ENCODE measurements around the gene TNS3. TPM values are rescaled to one million over a fixed set of nuclear protein-coding genes. Genes with fewer than 3 reads are reported as not detected.

Gene TNS3
- total RNA-seq, 1 experiment from 2014 or later = 9.5 TPM

GRCh38 chr7:47511699-47512370 is 70.1 kb downstream of the TNS3 start:
- Histone ChIP-seq H3K14ac (ENCODE audit: insufficient read depth, low read length) (no peak overlapping the region; the same call in 1 of the 2 replicates), H2BK5ac (ENCODE audit: insufficient read length, low read length) (no peak overlapping the region), H4K8ac (replicated peaks; ENCODE audit: insufficient read length, low read depth, low read length) (no peak overlapping the region), H3K9me3 (ENCODE audit: control insufficient read depth, low read depth, low read length) (no peaks in the 10 kb centered on the region), H3T11ph (ENCODE audit: low read length) (no peak overlapping the region), H3K18ac (ENCODE audit: insufficient read length, low read depth, low read length) (no peak overlapping the region), H3K27me3 (ENCODE audit: insufficient read depth, low read length) (no peaks in the 10 kb centered on the region), H3K9ac (ENCODE audit: extremely low read depth, insufficient read length, low read length) (no peak overlapping the region), H3K79me1 (ENCODE audit: insufficient read depth, low read depth, low read length, poor library complexity, severe bottlenecking) (no peaks in the 10 kb centered on the region), H4K91ac (ENCODE audit: insufficient read length, low read depth, low read length) (no peak overlapping the region), H3K4ac (ENCODE audit: low read depth, low read length) (no peak overlapping the region), H4K20me1 (ENCODE audit: control insufficient read depth, insufficient read depth, insufficient read length) (no peaks in the 10 kb centered on the region), H2AK5ac (ENCODE audit: insufficient read length, low read length) (no peak overlapping the region), H3K79me2 (ENCODE audit: insufficient read depth, low read length) (peaks cover 4% of the 10 kb centered on the region; the same call in 1 of the 2 replicates), H3K56ac (ENCODE audit: insufficient read length, low read depth, low read length) (no peak overlapping the region), H2BK15ac (ENCODE audit: low read depth, low read length) (no peak overlapping the region), H2BK12ac (ENCODE audit: insufficient read length, low read depth, low read length) (no peak overlapping the region), H3K4me2 (ENCODE audit: insufficient read depth, insufficient read length, low read length) (no peak overlapping the region), H2AFZ (ENCODE audit: low read length) (no peak overlapping the region), H3K23me2 (ENCODE audit: insufficient read length, low read depth, low read length, poor library complexity, severe bottlenecking) (no peaks in the 10 kb centered on the region), H4K5ac (ENCODE audit: insufficient read length, low read depth, low read length) (no peak overlapping the region), H3K4me1 (ENCODE audit: insufficient read depth, low read length) (no peaks in the 10 kb centered on the region), H3K23ac (ENCODE audit: insufficient read length, low read depth, low read length) (no peak overlapping the region), H2BK20ac (ENCODE audit: low read depth, low read length, poor library complexity, severe bottlenecking) (no peak overlapping the region), H2BK120ac (ENCODE audit: low read depth, low read length, poor library complexity, severe bottlenecking) (no peak overlapping the region), H3K27ac (ENCODE audit: insufficient read length, low read depth, low read length) (no peak overlapping the region)
- no peak for TF ChIP-seq CTCF (conservative IDR thresholded peaks at IDR 0.05)
- H3K27me3 Mint-ChIP-seq (ENCODE audit: low read depth) = peaks cover 2% of the 10 kb centered on the region; the same call in 1 of the 2 replicates
- no peaks in the 10 kb centered on the region for H3K4me1 Mint-ChIP-seq
- H3K9me3 Mint-ChIP-seq = no peaks in the 10 kb centered on the region
- H3K4me3 Mint-ChIP-seq = no peak overlapping the region
- no peak for DNase-seq
- WGBS (ENCODE audit: extremely low coverage, insufficient read length, low lambda C conversion rate) = no CpG with 5 or more reads among the region's 16 CpGs
- H3K27ac Mint-ChIP-seq = no peak overlapping the region
- peaks cover 0 to 9% (median 0%) of the 10 kb centered on the region in 3 experiments; a peak in 2 of 7 replicates for H3K36me3 Mint-ChIP-seq (ENCODE audit: insufficient read depth in 1 of 3, low read depth in 3 of 3)
